GM19193 (cell line): ENCODE data around the gene COPZ2.

Experiments used
- POLR2A ChIP-seq: IDR thresholded peaks from 4 replicates; pipeline ENCODE4 v1.6.1; 2011; ENCODE audit not compliant: insufficient read depth, insufficient read length; ENCODE audit errors: extremely low read depth

The COPZ2 gene, protein sequence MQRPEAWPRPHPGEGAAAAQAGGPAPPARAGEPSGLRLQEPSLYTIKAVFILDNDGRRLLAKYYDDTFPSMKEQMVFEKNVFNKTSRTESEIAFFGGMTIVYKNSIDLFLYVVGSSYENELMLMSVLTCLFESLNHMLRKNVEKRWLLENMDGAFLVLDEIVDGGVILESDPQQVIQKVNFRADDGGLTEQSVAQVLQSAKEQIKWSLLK

DNA sequence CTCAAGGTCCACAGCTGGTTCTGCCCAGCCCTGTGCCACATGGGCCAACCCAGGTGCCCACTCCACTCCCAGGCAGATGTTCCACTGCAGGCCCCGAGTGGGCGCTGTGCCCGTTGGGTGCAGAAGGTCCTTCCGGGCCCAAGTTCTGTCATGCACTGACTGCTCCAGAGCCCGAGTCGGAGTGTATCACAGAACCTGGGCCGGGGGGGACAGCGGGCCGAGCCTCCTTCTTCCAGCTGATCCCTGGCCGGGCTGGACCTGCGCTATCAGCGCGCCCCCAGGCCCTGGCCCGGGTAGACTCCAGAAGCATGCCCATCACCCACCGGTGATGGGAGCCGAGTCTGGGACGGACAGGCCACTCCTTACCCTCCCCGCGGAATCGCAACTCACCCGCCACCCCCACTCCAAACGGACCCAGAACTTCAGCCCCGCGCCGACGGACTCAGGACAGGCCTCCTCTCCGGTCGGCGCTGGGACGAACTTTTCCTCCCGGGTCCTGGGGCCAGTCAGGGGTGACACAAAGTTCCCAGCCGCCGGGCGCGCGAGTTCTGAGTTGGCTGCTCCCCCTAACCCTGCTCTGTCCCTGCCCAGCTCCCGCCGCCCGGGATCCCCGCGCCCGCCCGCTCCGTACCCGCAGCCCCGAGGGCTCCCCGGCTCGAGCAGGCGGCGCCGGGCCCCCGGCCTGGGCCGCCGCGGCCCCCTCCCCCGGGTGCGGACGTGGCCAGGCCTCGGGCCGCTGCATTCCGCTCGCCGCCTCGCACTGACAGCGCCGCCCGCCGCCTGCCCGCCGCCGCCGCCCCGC, at the start of gene COPZ2:
Gene COPZ2, minus strand, starts transcription at position 762 of the 802 bp plus-strand sequence. Its CDS starts 20 bp downstream, at position 742.
- TF ChIP-seq POLR2A: no peak

DNA sequence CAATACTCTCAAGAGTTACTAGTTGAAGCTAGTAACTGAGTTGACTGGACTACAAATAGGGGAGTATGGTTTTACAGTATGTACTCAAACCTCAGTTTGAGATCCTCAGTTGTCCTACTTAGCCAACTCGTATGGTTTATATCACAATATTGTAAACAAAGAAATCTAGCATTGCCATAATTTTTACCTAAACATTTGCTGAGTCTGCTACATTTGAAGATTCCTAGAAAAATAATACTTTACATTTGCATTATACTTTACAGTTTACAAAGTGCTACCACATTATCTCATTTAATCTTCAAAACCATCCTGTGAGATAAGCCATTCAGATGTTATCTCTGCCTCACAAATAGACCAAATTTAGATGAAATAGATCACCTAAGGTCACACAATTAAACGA, 47.3 kb upstream of the COPZ2 start:
- no peak for TF ChIP-seq POLR2A

DNA sequence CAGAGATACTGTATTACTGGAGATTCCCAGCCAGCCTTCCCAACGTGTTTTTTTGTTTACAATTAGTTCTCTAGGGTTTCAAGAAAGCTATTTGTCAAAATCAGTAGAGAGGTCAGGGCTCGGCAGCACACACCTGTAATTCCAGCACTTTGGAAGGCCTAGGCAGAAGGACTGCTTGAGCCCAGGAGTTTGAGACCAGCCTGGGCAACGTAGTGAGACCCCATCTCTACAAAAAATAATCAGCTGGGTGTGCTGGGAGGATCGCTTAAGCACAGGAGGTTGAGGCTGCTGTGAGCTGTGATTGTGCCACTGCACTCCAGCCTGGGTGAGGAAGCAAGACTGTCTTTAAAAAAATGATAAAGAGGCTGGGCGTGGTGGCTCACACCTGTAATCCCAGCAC, 44.3 kb upstream of the COPZ2 start:
- TF ChIP-seq POLR2A: no peak

DNA sequence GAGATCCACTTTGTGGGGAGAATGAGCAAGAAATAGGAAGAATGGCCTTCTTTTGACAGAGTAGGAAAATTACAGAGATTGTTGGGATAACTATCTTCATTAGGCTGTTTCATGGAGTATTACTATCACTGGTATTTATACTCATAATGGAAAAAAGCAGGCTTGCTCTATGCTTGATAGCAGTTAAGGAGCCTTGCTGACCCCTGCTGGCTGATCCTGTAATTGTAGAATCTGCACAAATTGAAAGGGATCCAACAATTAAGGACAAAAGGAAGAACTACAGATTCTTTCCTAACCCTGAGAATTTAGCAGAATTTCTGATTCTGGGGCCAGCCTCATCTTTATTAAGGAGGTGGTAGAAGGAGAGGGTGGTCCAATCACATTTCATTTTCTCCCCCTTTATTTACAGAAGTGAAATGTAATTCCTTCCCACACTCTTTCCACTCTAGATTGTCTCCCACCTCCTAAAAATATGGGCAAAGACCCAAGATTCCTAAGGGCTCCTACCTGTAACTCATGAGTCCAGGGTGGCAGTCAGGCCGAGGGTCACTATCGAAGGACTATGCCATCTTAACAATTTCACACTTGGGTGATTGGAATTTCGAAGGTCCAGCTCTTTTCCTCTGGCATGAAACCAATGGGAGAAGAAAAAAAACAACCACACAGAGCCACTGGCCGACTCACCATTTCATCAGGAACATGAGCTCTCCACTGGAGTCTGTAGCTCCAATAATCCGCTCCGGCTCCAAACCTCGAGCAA, 36.9 kb upstream of the COPZ2 start:
- TF ChIP-seq POLR2A: no peak

DNA sequence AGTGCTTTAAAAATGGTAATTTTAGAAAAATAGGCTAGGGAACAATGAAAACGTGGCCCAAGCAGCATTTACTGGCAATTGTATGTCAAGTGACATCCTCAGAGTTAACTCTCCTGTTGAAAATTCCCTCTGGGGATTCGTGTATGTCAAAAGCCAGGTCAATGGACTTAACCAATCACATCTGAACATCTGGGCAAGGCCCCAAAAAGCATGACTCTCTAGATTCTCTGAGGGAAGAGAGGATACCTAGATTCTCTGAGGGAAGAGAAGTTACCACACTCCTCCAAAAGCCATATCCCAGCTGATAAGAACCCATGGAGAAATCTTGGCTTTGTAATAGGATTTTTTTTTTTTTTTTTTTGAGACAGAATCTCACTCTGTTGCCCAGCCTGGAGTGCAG, 34.1 kb upstream of the COPZ2 start:
- TF ChIP-seq POLR2A: no peak

DNA sequence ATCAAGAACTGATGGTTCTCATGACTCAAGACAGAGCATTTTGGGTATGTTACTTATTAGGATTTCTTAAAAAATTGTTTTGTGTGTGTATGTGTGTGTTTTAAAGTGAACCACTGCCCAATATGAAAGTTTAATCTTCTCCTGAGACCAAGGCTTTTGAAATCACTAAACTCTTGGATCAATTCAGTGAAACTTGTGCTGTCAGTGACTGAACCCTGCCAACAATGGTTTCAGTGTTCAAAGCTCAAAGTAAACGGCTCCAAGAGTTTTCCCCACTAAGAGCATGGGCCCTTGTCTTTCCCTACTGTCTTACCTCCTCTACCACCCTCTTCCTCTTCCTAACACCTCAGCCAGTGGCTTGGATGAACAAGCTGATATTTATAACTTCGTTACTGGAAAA, 32.6 kb upstream of the COPZ2 start:
- TF ChIP-seq POLR2A: no peak

DNA sequence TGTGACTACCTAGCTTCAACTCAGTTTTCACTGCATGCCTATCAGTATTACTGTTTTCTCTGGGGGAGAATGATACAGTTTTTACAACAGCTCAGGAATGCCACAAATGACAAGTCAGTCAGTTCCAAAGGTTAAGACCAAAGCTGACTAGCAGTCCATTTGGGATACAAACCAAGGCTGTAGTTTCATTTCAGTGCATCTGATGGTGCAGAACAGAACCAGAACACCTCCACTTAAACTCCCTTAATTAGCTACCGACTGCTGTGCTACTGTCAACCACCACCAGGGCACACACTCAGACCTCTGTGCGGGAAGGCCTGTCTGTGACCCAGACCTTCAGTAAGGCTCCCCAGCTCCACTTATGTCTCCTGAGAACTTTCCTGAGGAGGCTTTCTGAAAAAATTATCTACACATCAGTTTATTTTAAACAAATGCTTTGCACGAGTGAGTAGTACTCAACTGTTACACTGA, 30.9 kb upstream of the COPZ2 start:
- TF ChIP-seq POLR2A: no peak

DNA sequence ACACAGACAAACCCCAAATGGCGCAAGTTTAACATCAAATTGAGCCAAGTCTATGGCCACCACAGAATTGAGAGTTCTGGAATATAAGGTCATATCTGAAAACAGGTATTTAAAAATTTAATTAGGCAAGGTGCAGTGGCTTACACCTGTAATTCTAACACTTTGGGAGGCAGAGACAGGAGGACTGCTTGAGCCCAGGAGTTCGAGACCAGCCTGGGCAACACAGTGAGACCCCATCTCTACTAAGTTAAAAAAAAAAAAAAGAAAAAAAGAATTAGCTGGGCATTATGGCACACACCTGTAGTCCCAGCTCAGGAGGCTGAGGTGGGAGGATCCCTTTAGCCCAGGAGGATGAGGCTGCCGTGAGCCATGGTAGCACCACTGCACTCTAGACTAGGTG, 29.6 kb upstream of the COPZ2 start:
- TF ChIP-seq POLR2A: no peak

DNA sequence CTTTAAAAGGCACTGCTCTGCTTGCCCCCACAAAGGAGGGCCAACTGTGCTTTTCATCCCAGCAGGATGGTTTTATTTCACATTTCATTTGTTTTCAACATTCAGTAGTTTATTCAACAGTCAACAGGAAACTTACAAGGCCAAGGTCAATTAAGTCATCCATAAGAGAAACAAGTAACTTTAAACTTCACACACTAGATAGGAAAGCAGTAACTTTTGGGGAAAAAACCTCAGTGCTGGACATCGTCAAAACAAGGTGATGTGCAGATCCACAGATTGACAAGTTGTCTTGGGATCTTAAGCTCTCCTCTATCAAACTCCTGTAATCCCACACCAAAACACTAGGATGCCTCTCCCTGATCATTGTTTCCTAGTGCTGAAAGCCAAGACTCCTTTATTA, 29.1 kb upstream of the COPZ2 start:
- no peak for TF ChIP-seq POLR2A

DNA sequence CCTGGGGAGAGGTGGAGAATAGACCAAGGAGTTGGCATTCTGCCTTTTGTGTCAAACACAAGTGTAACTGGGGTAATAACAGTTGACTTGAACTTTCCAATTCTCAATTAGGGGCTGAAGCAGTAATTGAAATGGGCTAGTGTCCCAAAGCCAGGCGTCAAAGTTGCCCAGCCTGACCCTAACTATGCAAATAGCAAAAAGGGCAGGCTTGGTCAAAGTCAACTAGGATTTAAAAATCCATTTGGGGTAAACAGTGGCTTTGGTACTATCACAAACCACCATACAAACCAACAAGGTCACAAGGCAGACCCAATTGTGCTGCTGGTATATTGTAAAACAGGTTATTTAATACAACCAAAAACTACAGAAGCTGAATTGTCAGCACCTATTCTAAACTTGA, 28.6 kb upstream of the COPZ2 start:
- no peak for TF ChIP-seq POLR2A

DNA sequence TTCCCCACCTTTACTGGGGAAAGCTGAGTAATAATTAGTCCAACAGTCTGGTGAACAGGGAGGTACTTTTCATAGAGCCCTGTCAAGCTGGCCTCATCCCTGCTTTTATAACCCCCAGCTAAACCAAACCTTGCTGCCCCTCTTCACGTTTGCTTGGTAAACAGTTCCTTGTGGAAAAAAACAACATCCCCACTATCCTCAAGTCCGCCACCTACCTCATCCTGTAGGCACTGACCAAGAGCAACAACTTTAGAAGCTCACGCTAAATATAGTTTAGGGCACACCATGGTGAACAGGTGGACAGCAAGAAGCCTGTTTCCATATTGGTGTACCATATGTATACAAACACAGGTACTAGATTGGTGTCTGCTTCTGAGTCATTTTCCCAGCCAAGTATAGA, 27.0 kb upstream of the COPZ2 start:
- no peak for TF ChIP-seq POLR2A

DNA sequence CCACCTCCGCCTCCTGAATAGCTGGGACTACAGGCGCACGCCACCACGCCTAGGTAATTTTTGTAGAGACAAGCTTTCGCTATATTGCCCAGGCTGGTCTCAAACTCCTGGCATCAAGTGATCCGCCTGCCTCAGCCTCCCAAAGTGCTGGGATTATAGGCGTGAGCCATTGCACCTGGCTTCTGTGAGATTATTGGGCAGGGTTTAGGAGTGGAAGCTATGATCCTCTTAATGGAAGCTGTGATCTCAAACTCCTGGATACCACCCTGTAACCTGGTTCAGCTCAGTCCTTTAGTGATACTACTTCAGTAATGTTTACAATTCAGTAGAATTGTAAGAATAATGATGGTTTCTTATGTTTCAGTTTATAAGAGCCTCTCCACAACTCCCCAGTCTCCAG, 24.7 kb upstream of the COPZ2 start:
- no peak for TF ChIP-seq POLR2A

DNA sequence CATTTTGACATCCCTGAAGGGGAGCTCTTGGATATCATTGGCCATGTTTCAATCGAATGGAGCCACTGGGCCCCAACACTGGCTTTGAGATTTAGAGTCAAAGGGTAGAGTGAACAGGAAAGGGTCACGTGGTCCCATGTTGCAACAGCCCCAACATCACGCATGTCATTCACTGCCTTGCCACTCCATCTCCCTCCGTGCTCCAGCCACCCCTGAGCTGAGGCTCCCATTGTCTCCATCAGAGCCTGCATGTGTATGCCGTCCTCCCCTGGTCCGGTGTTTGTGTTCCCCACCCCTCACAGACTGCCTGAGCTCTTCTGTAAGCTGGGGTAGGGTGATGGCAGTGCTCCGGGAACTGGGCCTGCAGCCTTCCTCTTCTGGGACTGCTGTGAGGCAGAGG, 22.7 kb upstream of the COPZ2 start:
- no peak for TF ChIP-seq POLR2A

DNA sequence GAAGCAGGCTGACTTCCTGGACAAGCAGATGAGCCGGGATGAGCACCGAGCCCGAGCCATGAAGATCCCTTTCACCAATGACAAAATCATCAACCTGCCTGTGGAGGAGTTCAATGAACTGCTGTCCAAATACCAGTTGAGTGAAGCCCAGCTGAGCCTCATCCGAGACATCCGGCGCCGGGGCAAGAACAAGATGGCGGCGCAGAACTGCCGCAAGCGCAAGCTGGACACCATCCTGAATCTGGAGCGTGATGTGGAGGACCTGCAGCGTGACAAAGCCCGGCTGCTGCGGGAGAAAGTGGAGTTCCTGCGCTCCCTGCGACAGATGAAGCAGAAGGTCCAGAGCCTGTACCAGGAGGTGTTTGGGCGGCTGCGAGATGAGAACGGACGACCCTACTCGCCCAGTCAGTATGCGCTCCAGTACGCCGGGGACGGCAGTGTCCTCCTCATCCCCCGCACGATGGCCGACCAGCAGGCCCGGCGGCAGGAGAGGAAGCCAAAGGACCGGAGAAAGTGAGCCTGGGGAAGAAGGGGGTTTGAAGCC, 21.6 kb upstream of the COPZ2 start:
- TF ChIP-seq POLR2A: no peak

DNA sequence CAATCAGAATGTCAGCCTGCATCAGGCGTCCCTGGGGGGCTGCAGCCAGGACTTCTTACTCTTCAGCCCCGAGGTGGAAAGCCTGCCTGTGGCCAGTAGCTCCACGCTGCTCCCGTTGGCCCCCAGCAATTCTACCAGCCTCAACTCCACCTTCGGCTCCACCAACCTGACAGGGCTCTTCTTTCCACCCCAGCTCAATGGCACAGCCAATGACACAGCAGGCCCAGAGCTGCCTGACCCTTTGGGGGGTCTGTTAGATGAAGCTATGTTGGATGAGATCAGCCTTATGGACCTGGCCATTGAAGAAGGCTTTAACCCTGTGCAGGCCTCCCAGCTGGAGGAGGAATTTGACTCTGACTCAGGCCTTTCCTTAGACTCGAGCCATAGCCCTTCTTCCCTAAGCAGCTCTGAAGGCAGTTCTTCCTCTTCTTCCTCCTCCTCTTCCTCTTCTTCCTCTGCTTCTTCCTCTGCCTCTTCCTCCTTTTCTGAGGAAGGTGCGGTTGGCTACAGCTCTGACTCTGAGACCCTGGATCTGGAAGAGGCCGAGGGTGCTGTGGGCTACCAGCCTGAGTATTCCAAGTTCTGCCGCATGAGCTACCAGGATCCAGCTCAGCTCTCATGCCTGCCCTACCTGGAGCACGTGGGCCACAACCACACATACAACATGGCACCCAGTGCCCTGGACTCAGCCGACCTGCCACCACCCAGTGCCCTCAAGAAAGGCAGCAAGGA, 21.0 kb upstream of the COPZ2 start:
- no peak for TF ChIP-seq POLR2A
